Naive thymus-derived CD4-positive, alpha-beta T cell (primary cell): Measurements from ENCODE around the gene TAS1R2. TPM values are rescaled to one million over a fixed set of nuclear protein-coding genes. Genes with fewer than 3 reads are reported as not detected.

Source experiments
- ATAC-seq: fragments of 150-1000 bp; cut with Tn5 transposase; 2 replicates; pipeline ENCODE4 v1.10.0; 2021; ENCODE audit warnings: mild to moderate bottlenecking, moderate library complexity
- CTCF ChIA-PET: fragments of 350-600 bp; sonication (Branson Sonifier 250); formaldehyde crosslinking; loops from one replicate; lab custom pipeline; 2021; ENCODE audit warnings: antibody characterized with exemption; lab: Charles Lee
- POLR2A ChIA-PET: fragments of 350-600 bp; sonication (Branson Sonifier 250); formaldehyde crosslinking; loops from one replicate; lab custom pipeline; 2021; ENCODE audit warnings: antibody characterized with exemption, inconsistent platforms; lab: Charles Lee
- DNase-seq, 9 donors: peaks; one replicate each; pipeline versions ENCODE4 v3.0.0 to v3.0.0-alpha.2; 2020 to 2022; ENCODE audit warnings: mixed read lengths in 1 of 9
- H3K27ac ChIP-seq: one replicate; pipeline ENCODE4 v1.7.0; 2013; ENCODE audit warnings: mild to moderate bottlenecking, low read depth, low read length, moderate library complexity
- H3K27me3 ChIP-seq, 2 donors: one replicate each; pipeline ENCODE4 v1.7.0; 2013; ENCODE audit warnings: low read length in 2 of 2, mild to moderate bottlenecking in 2 of 2, moderate library complexity in 2 of 2; ENCODE audit not compliant: control insufficient read depth in 2 of 2, insufficient read depth in 2 of 2
- H3K36me3 ChIP-seq, 3 experiments: 1 replicate in 2 of 3; 2 replicates in 1 of 3; pipeline ENCODE4 v1.7.0; 2013; ENCODE audit warnings: low read length in 3 of 3, mild to moderate bottlenecking in 3 of 3, moderate library complexity in 1 of 3; ENCODE audit not compliant: insufficient read depth in 3 of 3, control insufficient read depth in 2 of 3
- H3K4me1 ChIP-seq, 2 donors: one replicate each; pipeline ENCODE4 v1.7.0; 2013; ENCODE audit warnings: low read length in 2 of 2, mild to moderate bottlenecking in 2 of 2, moderate library complexity in 1 of 2; ENCODE audit not compliant: control insufficient read depth in 2 of 2, insufficient read depth in 2 of 2
- H3K4me3 ChIP-seq: 2 replicates; pipeline ENCODE4 v1.7.0; 2013; ENCODE audit warnings: mild to moderate bottlenecking, low read length
- H3K9me3 ChIP-seq, 3 experiments: 1 replicate in 2 of 3; 2 replicates in 1 of 3; pipeline ENCODE4 v1.7.0; 2013; ENCODE audit warnings: low read length in 3 of 3; ENCODE audit not compliant: control insufficient read depth in 2 of 3
- H3K27ac Mint-ChIP-seq, 9 donors: one replicate each; pipeline ENCODE4 v1.8.0; 2020 to 2022; ENCODE audit warnings: mixed read lengths in 9 of 9, mild to moderate bottlenecking in 8 of 9, moderate library complexity in 5 of 9, inconsistent platforms in 2 of 9
- H3K27me3 Mint-ChIP-seq, 5 donors: one replicate each; pipeline ENCODE4 v1.8.0; 2021 to 2022; ENCODE audit warnings: mixed read lengths in 5 of 5, mild to moderate bottlenecking in 1 of 5
- H3K36me3 Mint-ChIP-seq, 5 donors: one replicate each; pipeline ENCODE4 v1.8.0; 2020 to 2022; ENCODE audit warnings: mixed read lengths in 5 of 5, mild to moderate bottlenecking in 3 of 5, inconsistent platforms in 1 of 5
- H3K4me1 Mint-ChIP-seq, 7 donors: one replicate each; pipeline ENCODE4 v1.8.0; 2020 to 2022; ENCODE audit warnings: mixed read lengths in 7 of 7, mild to moderate bottlenecking in 3 of 7, inconsistent platforms in 1 of 7
- H3K4me3 Mint-ChIP-seq, 10 donors: one replicate each; pipeline ENCODE4 v1.8.0; 2020 to 2022; ENCODE audit warnings: mild to moderate bottlenecking in 10 of 10, mixed read lengths in 10 of 10, moderate library complexity in 6 of 10, inconsistent platforms in 2 of 10
- H3K9me3 Mint-ChIP-seq, 11 donors: one replicate each; pipeline ENCODE4 v1.8.0; 2020 to 2022; ENCODE audit warnings: mixed read lengths in 11 of 11, mild to moderate bottlenecking in 4 of 11, inconsistent platforms in 1 of 11, moderate library complexity in 1 of 11
- intact Hi-C, 2 donors: fragments of 100-400 bp; cut with micrococcal nuclease; formaldehyde crosslinking; loops; one replicate each; pipeline ENCODE4 v1.15.1; 2023
- polyA plus RNA-seq, 2 donors: library from polyadenylated mRNA; unstranded; fragments of 300-500 nt; fragmentation: Illumina TruSeq; gene quantifications; one replicate each; pipeline ENCODE4 v1.2.3, GENCODE V29; 2021
- total RNA-seq, 6 experiments: library from RNA in 5 of 6; stranded (reverse) in 5 of 6; gene quantifications; 1 replicate in 5 of 6; 2 replicates in 1 of 6; pipeline ENCODE4 v1.2.3 and lab custom pipeline; 2021 to 2026

Gene TAS1R2
- total and polyA plus RNA-seq, 7 experiments from 2014 or later: not detected

DNA sequence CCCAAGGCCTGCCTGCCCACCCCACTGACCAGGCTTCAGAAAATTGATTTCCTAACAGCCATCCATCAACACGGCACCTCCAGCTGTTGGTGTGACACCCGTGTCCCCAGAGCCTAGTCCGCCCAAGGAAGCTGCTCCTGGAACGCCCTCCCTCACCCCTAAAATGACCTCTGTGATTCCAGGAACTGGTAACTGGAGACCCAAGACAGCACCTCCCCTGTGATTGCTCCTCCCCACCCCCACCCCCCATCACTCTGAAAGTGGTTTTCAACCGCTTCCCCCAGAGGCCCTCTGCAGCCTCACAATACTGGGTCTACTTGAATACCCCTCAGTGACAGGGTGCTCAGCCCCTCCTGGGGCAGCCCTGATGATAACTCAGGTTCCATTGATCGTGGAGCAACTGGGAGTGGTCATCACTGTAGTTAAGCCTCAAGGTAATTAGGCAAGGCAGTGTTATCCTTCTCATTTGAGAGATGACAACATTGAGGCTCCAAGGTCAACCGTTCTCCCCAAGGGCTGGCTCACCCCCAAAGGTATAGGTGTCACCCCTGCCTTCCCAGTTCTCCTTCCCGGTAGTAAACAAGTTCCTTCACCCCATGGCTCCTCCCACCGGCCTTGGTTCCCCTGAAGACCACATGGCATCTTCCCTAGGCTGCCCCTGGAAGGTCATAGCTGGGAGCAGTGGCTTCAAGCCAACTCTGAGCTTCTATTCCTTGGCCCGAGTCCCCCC is 52.0 kb downstream of the TAS1R2 start:
- ATAC-seq (no peak), DNase-seq (no peak)
- POLR2A ChIA-PET: no interaction called here
- H3K4me3 ChIP-seq: no peak overlapping the region
- H3K4me1 ChIP-seq: no peaks in the 10 kb centered on the region
- no peak overlapping the region for H3K27ac Mint-ChIP-seq
- intact Hi-C loops: no loop called here
- H3K9me3 Mint-ChIP-seq: no peaks in the 10 kb centered on the region
- no peaks in the 10 kb centered on the region for H3K36me3 ChIP-seq
- no peaks in the 10 kb centered on the region for H3K4me1 Mint-ChIP-seq
- H3K4me3 Mint-ChIP-seq: no peak overlapping the region
- no peaks in the 10 kb centered on the region for H3K36me3 Mint-ChIP-seq
- no peak overlapping the region for H3K27ac ChIP-seq
- no peaks in the 10 kb centered on the region for H3K27me3 ChIP-seq
- CTCF ChIA-PET: no interaction called here
- peaks cover 11 to 38% (median 21%) of the 10 kb centered on the region in 5 donors for H3K27me3 Mint-ChIP-seq
- H3K9me3 ChIP-seq: no peaks in the 10 kb centered on the region

DNA sequence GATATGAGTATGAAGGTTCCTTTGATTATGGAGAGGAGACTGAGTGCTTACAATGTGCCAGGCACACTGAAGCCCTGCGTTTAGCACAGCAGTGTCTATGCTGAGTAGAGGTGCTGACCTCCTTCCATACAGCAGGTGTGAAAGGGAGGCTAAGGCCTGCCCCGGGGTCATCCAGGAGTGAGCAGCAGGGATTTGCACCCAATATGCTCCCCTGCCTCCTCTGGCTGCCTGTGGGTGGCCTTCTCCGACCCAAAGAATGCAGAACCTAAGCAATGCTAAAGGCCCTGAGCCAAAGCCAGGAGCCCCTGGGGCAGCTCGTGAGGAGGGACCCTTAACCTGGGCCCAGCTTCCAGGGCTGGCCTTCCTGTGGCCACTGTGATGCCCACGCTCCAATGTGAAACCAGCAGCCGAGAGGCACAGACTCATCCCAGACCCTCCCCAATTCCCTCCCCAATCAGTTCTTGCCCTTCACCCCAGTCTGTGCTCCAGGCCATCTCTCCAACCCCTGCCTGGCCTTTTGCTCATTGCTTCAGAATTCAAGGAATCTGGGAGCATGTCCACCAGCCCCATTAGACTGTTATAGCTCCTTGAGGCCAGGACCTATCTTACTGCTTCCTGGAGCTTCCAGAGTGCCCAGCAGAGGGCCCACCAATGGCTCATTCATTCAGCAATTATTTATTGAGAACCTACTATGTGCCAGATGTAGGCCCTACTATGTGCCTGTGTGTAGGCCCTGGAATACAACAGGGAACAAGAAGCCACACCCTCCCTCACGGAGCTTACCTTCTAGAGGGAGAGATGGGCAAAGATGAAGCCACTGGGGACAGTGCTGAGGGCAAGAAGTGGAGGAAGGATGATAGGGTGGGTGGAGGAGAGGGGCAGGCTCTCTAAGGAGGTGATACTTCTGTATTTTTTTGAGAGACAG is 53.3 kb downstream of the TAS1R2 start:
- Histone ChIP-seq H3K27ac (no peak overlapping the region), H3K4me1 (no peaks in the 10 kb centered on the region), H3K36me3 (no peaks in the 10 kb centered on the region), H3K4me3 (no peak overlapping the region), H3K27me3 (no peaks in the 10 kb centered on the region), H3K9me3 (no peaks in the 10 kb centered on the region)
- Mint-ChIP-seq H3K4me1 (no peaks in the 10 kb centered on the region), H3K4me3 (no peak overlapping the region), H3K27me3 (peaks cover 8 to 28% (median 20%) of the 10 kb centered on the region in 5 donors), H3K27ac (no peak overlapping the region), H3K36me3 (no peaks in the 10 kb centered on the region), H3K9me3 (no peaks in the 10 kb centered on the region)
- ATAC-seq (no peak), DNase-seq (no peak)
- CTCF ChIA-PET: interaction anchor here (0.6 kb wide), 1 partner anchor 15 kb away, joined by 3 read pairs; no protein-coding TSS in a partner anchor
- intact Hi-C loops: no loop called here
- POLR2A ChIA-PET: no interaction called here

DNA sequence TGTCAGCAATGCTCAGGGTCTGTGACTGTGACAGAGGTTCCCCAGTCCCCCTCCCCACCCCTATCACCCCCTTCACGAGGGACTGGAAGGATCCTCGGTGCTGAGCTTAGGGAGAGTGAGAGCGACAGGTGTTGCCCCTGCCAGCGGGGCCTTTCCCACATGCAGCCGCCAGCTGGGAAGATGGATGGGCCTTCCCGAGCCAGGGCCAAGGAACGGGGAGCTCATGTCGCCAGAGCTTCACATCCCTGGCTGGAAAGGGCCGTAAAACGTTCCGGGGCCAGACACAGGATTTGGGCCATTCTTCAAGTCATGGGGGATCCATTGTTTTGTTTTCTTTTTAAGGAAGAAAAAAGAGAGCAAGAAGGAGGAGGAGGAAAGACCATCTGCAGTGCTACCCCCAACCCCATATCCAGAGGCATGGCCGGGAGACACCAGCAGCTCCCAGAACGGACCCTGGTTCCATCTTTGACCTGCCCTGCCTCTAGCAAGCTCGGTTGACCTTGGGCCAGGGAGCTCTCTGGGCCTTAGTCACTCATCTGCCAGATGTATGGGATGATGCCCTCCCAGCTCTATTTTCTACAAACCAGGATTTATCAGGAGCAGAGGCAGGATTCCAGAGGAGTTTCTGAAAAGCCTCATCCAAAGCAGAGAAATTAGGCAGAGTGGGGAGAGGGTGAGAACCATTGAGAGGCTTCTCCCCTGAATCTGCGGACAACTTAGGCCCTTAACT is 54.1 kb downstream of the TAS1R2 start:
- H3K36me3 ChIP-seq: no peaks in the 10 kb centered on the region
- no peak overlapping the region for H3K27ac ChIP-seq
- ATAC-seq (no peak), DNase-seq (no peak)
- peaks cover 3 to 24% (median 16%) of the 10 kb centered on the region in 5 donors for H3K27me3 Mint-ChIP-seq
- no peak overlapping the region for H3K4me3 ChIP-seq
- H3K4me1 Mint-ChIP-seq: no peaks in the 10 kb centered on the region
- no peak overlapping the region for H3K4me3 Mint-ChIP-seq
- intact Hi-C loops: no loop called here
- no peaks in the 10 kb centered on the region for H3K9me3 Mint-ChIP-seq
- H3K36me3 Mint-ChIP-seq: no peaks in the 10 kb centered on the region
- no peaks in the 10 kb centered on the region for H3K4me1 ChIP-seq
- H3K27ac Mint-ChIP-seq: no peak overlapping the region
- CTCF ChIA-PET: no interaction called here
- POLR2A ChIA-PET: no interaction called here
- no peaks in the 10 kb centered on the region for H3K9me3 ChIP-seq
- H3K27me3 ChIP-seq: no peaks in the 10 kb centered on the region

DNA sequence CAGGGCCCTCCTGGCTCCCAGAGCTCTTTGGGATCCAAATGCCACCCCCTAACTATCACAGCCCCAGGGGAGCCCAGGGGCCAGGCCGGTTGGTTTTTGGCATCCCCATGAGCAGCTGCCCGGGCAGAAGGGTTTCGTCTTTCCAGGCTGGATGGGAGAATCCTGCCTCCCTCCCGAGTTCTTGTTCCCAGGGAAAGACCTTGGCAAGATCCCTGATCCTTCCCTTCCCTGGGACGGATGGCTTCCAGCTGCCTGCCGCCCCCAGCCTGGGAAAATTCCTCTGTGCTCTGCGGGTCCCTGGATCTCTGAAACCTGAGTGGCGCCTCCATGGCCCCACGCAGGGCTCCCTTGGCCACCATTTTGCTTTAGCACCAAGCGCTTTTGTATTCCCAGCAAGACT is 55.6 kb downstream of the TAS1R2 start:
- CTCF ChIA-PET: no interaction called here
- H3K27me3 Mint-ChIP-seq: peaks cover 3 to 20% (median 16%) of the 10 kb centered on the region in 5 donors
- Histone ChIP-seq H3K27ac (no peak overlapping the region), H3K4me3 (no peak overlapping the region), H3K36me3 (no peaks in the 10 kb centered on the region), H3K9me3 (no peaks in the 10 kb centered on the region), H3K27me3 (no peaks in the 10 kb centered on the region), H3K4me1 (no peaks in the 10 kb centered on the region)
- H3K4me3 Mint-ChIP-seq: no peak overlapping the region
- H3K9me3 Mint-ChIP-seq: no peaks in the 10 kb centered on the region
- DNase-seq: no peak
- intact Hi-C loops: no loop called here
- no peaks in the 10 kb centered on the region for H3K4me1 Mint-ChIP-seq
- POLR2A ChIA-PET: no interaction called here
- H3K27ac Mint-ChIP-seq: no peak overlapping the region
- no peak for ATAC-seq
- no peaks in the 10 kb centered on the region for H3K36me3 Mint-ChIP-seq

DNA sequence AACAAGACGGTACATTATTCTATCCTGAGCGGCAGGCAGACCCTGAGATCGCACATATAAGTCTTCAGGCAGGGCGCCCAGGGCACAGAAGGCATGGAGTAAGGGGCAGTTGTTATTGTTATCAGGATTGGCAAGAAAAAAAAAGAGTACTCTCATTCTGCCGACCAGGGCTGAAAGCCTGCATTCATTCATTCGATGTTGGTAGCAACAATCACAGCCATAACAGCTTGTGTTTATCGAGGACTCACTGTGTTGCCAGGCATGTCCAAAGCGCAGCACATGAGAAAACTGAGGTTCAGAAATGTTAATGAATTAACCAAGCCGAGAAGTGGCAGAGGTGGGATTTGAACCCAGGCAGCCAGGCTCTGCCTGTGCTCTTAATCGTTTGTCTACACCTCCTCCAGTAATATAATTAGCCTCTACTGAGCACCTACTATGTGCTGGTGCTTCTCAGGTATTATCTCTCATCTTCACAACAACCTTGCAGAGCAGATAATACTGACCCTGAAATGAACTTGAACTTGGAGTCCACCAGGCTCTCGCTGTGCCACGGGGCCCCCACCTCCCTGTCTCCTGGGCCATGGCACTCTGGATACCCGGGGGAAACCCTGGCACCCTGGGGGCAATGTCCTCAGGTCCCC is 56.2 kb downstream of the TAS1R2 start:
- CTCF ChIA-PET: no interaction called here

DNA sequence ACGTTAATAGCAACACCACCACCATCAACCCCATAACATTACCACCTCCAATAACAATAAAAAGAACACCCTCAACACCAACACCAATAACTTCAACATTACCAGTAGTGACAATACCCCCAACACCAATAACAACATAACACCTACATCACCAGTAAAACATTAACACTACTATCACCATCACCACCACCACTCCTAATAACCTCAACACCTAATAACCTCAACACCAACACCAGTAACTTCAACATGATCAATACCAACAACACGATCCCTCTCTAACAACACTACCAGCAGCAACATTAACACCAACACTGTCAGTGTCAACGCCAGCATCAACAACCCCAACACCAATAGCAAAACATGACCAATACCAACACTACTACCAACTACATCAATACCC is 57.2 kb downstream of the TAS1R2 start:
- DNase-seq: no peak
- Mint-ChIP-seq H3K4me3 (no peak overlapping the region), H3K9me3 (no peaks in the 10 kb centered on the region), H3K4me1 (no peaks in the 10 kb centered on the region), H3K27me3 (peaks cover 0 to 12% (median 7%) of the 10 kb centered on the region in 5 donors), H3K27ac (no peak overlapping the region), H3K36me3 (no peaks in the 10 kb centered on the region)
- Histone ChIP-seq H3K36me3 (no peaks in the 10 kb centered on the region), H3K27ac (no peak overlapping the region), H3K4me1 (no peaks in the 10 kb centered on the region), H3K9me3 (no peaks in the 10 kb centered on the region), H3K27me3 (no peaks in the 10 kb centered on the region), H3K4me3 (no peak overlapping the region)
- CTCF ChIA-PET: no interaction called here
- ATAC-seq: no peak
- intact Hi-C loops: no loop called here
- POLR2A ChIA-PET: no interaction called here

More for the DNA sequence above, 56.2 kb downstream of the TAS1R2 start:
- ATAC-seq (no peak), DNase-seq (no peak)
- Mint-ChIP-seq H3K27me3 (peaks cover 3 to 19% (median 15%) of the 10 kb centered on the region in 5 donors), H3K4me3 (no peak overlapping the region), H3K9me3 (no peaks in the 10 kb centered on the region), H3K36me3 (no peaks in the 10 kb centered on the region), H3K4me1 (no peaks in the 10 kb centered on the region), H3K27ac (no peak overlapping the region)
- intact Hi-C loops: no loop called here
- Histone ChIP-seq H3K4me3 (no peak overlapping the region), H3K27me3 (no peaks in the 10 kb centered on the region), H3K4me1 (no peaks in the 10 kb centered on the region), H3K9me3 (no peaks in the 10 kb centered on the region), H3K27ac (no peak overlapping the region), H3K36me3 (no peaks in the 10 kb centered on the region)
- POLR2A ChIA-PET: no interaction called here
